NT2/D1 (cell line): ENCODE measurements around the gene CTU2.

Source experiments
- SUZ12 ChIP-seq: IDR thresholded peaks from 2 replicates; pipeline ENCODE4 v1.6.1; 2011; ENCODE audit not compliant: insufficient read length, insufficient read depth; ENCODE audit errors: extremely low read depth
- YY1 ChIP-seq: IDR thresholded peaks from 2 replicates; pipeline ENCODE4 v1.6.1; 2011; ENCODE audit not compliant: insufficient read length, insufficient read depth
- ZNF274 ChIP-seq: IDR thresholded peaks from 2 replicates; pipeline ENCODE4 v1.6.1; 2011; ENCODE audit warnings: mild to moderate bottlenecking, low read depth, low read length

GRCh38 chr16:88693420-88694177 lies 12.7 kb upstream of the CTU2 start:
- TF ChIP-seq ZNF274: no peak
- no peak for TF ChIP-seq YY1
- TF ChIP-seq SUZ12: no peak
